HUDEP-2 (cell line): ENCODE measurements around the gene RSRC1.
A peak's percentile ranks its signal among the peaks of the same experiment; 100 is the strongest.
"Not testable (repeated sequence)": the region's sequence is repeated elsewhere in the genome, so short reads cannot be mapped to it uniquely, and the experiment has no call there.

Experiments used
- DNase-seq, 76 experiments: peaks; one replicate each; lab custom pipeline; 2025; ENCODE audit not compliant: unreplicated experiment in 76 of 76; lab: John Stamatoyannopoulos, UW

RSRC1 gene

GRCh38 chr3:158495398-158495902 is 385.6 kb downstream of the RSRC1 start:
- DNase-seq: not testable (repeated sequence)

DNA sequence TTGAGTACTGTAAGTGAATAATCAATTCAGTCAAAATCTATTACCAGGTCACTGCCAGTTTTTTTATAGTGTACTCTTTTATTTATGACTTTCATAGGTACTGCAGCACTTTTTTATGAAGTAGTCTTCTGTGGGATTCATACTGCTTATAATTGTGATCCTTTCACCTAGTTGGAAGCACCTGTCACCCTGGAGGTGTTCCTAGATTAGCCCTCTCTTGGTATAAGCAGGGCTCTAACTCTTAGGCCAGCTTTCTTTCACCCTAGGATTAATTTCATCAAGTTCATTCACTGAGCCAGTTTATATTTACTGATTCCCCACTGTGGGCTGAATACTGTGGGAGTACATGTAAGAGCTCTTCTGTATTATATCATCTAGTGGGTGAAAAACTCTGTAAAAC is 395.2 kb downstream of the RSRC1 start:
- no peak for DNase-seq

DNA sequence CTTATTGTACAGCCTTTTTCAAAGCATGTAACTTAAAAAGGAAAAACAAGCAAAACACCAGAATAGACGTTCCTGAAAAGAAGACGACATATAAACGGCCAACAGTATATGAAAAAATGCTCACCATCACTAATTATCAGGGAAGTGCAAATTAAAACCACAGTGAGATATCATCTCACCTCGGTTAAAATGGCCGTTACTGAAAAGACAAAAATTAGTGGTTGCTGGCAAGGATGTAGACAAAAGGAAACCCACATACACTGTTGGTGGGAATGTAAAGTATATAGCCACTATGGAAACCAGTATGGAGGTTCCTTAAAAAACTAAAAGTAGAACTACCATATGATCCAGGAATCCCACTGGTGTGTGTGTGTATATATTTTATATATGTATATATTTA is 396.6 kb downstream of the RSRC1 start:
- DNase-seq: no peak

DNA sequence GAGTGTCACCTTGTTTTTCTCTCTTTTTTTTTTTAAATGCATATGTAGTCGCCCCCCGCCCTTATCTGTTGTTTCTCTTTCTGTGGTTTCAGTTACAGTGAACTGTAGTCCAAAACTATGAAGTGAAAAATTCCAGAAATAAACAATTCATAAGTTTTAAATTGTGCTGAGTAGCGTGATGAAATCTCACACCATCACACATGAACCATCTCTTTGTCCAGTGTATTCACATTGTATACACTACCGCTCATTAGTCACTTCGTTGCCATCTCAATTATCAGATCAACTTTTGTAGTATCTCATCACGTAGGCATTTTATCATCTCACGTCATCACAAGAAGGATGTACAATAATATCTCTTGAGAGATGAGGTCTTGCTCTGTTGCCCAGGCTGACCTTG is 398.6 kb downstream of the RSRC1 start:
- DNase-seq: no peak

GRCh38 chr3:158509891-158510290 is 400.0 kb downstream of the RSRC1 start:
- no peak for DNase-seq

GRCh38 chr3:158516729-158517128 is 406.8 kb downstream of the RSRC1 start:
- not testable (repeated sequence) for DNase-seq

DNA sequence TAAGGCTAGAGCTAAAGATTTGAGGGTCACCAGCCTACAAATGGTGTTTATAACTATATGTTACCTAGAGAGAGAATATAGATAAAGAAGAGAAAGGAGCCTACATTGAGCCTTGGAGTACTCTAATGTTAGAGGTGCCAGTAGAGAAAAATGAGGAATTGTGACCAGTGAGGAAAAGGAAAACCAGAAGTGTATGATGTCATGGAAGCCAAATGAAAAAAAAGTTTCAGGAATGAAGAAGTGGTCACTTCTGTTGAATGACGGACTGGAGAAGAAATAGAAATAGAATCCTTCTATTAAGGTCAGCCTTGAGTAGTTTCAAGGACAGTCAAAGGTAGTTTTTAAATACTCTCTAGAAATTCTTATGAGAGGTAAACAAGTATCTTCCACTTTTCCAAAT is 409.9 kb downstream of the RSRC1 start:
- DNase-seq: no peak

DNA sequence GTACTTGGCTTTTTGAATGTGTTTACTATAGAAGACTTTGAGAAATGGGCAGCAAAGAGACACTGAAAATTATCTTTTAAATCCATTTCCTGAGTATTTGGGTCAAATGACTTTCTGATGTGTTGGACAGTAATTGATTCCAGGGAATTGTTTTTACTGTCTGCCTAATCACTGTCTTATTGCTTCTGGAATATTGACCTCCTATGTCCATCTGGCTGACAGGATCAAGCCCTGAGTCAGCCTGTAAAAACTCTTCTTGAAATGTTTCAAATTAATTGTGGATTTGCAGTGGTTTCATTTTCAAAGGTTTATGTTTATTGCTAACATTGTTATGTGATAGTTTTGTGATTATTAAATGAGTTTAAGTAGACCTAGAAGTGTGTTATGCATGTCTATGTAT is 410.5 kb downstream of the RSRC1 start:
- no peak for DNase-seq

DNA sequence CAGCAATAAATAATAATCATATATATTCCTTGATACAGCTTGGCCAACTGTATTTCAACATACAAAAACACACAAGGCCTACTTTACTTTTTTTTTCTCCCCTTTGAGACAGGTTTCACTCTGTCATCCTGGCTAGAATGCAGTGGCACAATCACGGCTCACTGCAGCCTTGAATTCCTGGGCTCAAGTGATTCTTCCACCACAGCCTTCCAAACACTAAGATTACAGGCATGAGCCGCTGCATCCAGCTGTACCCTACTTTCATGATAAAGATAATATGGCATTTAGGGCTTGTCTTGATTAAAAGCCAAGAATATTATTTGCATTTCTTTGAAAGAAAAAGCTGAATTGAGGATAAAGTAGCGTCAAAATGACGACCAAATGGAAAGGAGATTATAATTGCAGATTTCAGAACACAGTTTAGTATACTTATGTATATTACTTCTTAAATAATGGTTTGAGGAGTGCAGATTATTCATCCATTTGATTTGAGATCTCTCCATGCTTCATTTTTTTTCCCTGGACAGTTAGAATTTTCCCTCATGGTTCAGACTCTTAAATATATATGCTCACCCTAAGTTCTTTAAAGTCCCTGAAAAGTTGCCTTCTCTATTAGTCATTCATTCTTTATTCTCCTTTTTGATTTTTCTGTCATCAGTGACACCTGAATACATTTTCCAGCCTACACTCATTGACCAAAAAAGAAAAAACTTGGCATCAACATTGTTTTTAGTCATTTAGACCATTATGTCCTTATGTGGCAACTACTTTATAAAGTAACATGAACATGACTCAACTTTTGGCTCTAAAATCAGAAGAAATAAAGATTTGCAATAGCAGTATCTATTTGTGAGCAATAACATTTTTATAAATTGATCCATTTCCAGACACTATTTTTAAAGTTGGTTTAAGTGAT is 412.6 kb downstream of the RSRC1 start:
- DNase-seq: no peak

DNA sequence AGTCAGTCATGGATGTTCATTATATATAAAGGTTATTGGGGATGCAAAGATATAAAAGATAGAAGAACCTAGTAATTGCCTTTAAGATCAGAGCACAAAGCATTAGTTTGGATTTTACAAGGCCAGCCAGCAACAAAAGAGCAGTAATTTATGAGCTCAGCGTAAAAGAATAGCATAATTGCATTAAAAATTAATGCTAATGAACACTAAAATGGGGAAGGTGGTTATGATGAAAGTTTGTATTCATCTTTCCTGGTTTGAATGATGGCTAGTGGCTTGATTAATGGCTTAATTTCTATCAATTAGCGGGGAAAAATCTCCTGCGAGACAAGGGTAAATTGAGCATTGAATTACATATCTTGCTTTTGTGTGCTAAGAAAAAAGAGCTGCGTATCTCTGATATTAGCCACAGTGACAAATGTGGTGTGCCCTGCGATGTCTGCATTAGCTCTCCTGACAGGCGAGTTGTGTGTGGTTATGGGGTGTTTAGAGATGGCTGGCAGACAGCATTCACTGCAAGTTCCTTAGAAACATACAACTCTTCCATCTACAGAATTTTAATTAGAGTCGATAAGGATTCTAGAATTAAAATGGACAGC is 418.3 kb downstream of the RSRC1 start:
- DNase-seq: no peak

DNA sequence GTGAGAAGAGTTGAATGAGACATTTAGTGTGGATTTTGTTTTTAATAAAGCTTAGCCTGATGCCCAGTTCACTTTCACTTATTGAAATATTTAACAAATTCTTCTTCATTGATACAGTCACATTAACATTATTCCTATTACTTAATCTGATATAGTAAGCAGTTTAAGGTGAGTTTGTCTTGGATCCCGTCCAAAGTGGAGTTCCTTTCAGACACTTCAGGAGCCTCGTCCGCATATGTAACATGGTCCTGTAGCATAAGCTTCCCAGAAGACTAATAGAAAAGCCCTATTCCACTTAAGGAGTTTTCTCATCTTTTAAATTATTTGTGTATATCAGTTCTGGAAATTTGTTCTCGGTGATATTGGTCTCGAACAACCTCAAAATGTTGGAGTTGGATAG is 421.4 kb downstream of the RSRC1 start:
- DNase-seq: no peak

DNA sequence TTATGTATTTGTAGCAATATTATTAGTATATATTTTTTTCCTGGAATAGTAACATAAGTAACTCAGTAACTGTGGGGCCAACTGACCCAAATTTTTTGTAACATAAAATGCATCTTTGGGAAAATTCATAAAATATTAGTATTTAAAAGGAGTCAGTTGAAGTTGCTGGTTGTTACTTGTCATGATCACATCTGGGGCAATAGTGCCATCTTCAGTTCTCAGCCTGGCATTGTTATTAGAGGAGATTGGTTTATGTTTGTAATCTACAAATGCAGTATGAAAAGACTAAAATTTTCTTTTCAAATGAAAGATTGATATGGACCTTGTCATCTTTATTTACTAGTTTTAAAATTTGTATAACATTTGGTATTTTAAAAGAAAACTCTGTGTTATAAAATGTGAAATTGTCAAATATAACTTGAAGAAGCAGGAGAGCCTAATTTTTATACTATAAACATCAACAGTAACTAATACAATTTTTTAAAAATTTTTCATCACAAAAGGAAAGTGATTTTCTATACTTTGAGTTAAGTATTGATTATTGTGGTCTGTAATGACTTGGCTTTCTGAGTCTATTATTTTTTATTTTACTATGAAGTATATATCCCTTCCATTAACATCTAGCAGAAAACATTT is 422.3 kb downstream of the RSRC1 start:
- DNase-seq: peak in 33 of 76 experiments; percentile 0 to 63 (median 21)

GRCh38 chr3:158535918-158536317 is 426.0 kb downstream of the RSRC1 start:
- DNase-seq: no peak

GRCh38 chr3:158539414-158540014 is 429.6 kb downstream of the RSRC1 start:
- DNase-seq: peak in 51 of 76 experiments; percentile 0 to 62 (median 27)

- DNase-seq: no peak
Measured at GRCh38 chr3:158540066-158540465, 430.2 kb downstream of the RSRC1 start.

- no peak for DNase-seq
Measured at GRCh38 chr3:158548691-158549090, 438.8 kb downstream of the RSRC1 start.

GRCh38 chr3:158549938-158550337 is 440.0 kb downstream of the RSRC1 start:
- not testable (repeated sequence) for DNase-seq

DNA sequence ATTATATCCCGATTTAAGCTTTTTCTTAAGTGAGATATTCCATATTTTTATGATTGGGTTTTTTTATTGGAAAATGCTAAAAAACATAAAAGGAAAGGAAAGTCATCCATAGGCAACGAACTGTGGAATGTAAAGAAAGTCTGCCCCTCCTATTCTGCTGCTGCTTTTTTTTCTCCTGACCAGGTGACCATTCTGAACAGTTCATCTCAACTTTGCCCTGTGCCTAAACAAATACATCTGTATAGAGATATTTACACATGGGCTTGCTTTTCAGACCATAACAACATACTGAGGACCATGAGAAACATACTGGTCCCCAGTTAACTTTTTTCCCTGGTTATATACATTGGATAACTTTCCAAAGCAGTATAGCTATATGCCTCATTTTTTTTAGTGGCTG is 442.2 kb downstream of the RSRC1 start:
- DNase-seq: no peak

GRCh38 chr3:158559504-158559903 is 449.6 kb downstream of the RSRC1 start:
- DNase-seq: no peak

GRCh38 chr3:158560979-158561378 is 451.1 kb downstream of the RSRC1 start:
- DNase-seq: no peak

DNA sequence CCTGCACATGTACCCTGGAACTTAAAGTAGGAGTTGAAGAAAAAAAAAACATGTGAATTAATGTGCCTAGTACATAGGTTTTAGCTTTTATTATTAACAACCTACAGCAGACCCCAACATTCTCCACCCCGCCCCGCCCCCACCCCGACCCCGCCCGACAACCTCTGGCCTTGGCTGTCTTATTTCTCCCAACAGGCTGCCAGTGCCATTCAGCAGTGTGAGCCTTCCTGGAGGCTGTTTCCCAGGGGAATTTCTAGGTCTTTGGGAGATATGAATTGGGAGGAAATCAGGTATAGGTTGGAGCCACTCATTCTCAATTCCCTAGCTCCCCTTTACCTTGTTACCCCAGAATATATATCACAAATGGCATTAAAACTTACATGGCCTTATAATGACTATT is 452.8 kb downstream of the RSRC1 start:
- no peak for DNase-seq
